DOHH2 (cell line): ENCODE data around the gene NEK3.
"Not testable (repeated sequence)": the region's sequence is repeated elsewhere in the genome, so short reads cannot be mapped to it uniquely, and the experiment has no call there.

Experiments
- H3F3A ChIP-seq: fragments of 200-600 bp; sonication (generic), shearing (Covaris generic); 2 replicates; pipeline ENCODE4 v1.6.0; 2016; ENCODE audit warnings: antibody characterized with exemption, mild to moderate bottlenecking; ENCODE audit not compliant: control insufficient read depth, insufficient read depth
- H3K27ac ChIP-seq: fragments of 200-600 bp; sonication (generic); 2 replicates; pipeline ENCODE4 v1.5.1; 2014; ENCODE audit warnings: low read depth, mild to moderate bottlenecking, low read length, moderate library complexity
- H3K27me3 ChIP-seq: fragments of 200-600 bp; sonication (generic); 2 replicates; pipeline ENCODE4 v1.6.1; 2014; ENCODE audit warnings: mild to moderate bottlenecking, low read length, mixed read lengths; ENCODE audit not compliant: control insufficient read depth
- H3K36me3 ChIP-seq: fragments of 200-600 bp; sonication (generic); 2 replicates; pipeline ENCODE4 v1.6.1; 2014; ENCODE audit warnings: mild to moderate bottlenecking, low read length, moderate library complexity, mixed read lengths; ENCODE audit not compliant: control insufficient read depth
- H3K4me1 ChIP-seq: fragments of 200-600 bp; sonication (generic); 2 replicates; pipeline ENCODE4 v1.6.1; 2014; ENCODE audit warnings: mild to moderate bottlenecking, low read length, mixed read lengths; ENCODE audit not compliant: control insufficient read depth
- H3K4me2 ChIP-seq: fragments of 200-600 bp; sonication (generic); 2 replicates; pipeline ENCODE4 v1.6.0; 2014; ENCODE audit warnings: mild to moderate bottlenecking, low read length, moderate library complexity
- H3K4me3 ChIP-seq: fragments of 200-600 bp; sonication (generic); 2 replicates; pipeline ENCODE4 v1.5.1; 2014; ENCODE audit warnings: mild to moderate bottlenecking, low read length, mixed read lengths
- H3K79me2 ChIP-seq: fragments of 200-600 bp; sonication (generic); 2 replicates; pipeline ENCODE4 v1.6.1; 2014; ENCODE audit warnings: mild to moderate bottlenecking, low read length, mixed read lengths; ENCODE audit not compliant: control insufficient read depth
- H3K9me2 ChIP-seq: fragments of 200-600 bp; sonication (generic); replicated peaks from 2 replicates; pipeline ENCODE4 v1.6.1; 2014; ENCODE audit warnings: mild to moderate bottlenecking, low read length, mixed read lengths; ENCODE audit not compliant: control insufficient read depth
- H3K9me3 ChIP-seq: fragments of 200-600 bp; sonication (generic); 2 replicates; pipeline ENCODE4 v1.6.1; 2014; ENCODE audit warnings: antibody characterized with exemption, low read length, mixed read lengths; ENCODE audit not compliant: control insufficient read depth, insufficient read depth
- H4K20me1 ChIP-seq: fragments of 200-600 bp; sonication (generic); 2 replicates; pipeline ENCODE4 v1.6.0; 2014; ENCODE audit warnings: low read depth, mild to moderate bottlenecking, antibody characterized with exemption, low read length, moderate library complexity; ENCODE audit not compliant: control insufficient read depth, insufficient read depth
- CTCF ChIP-seq: fragments of 200-600 bp; sonication (generic); IDR thresholded peaks from one replicate; pipeline ENCODE4 v1.5.1; 2014; ENCODE audit warnings: antibody characterized with exemption, mild to moderate bottlenecking, low read depth, low read length; ENCODE audit not compliant: poor library complexity, severe bottlenecking
- EZH2phosphoT487 ChIP-seq: fragments of 200-600 bp; sonication (generic); IDR thresholded peaks from 2 replicates; pipeline ENCODE4 v1.6.1; 2017; ENCODE audit warnings: borderline replicate concordance, mild to moderate bottlenecking, antibody characterized with exemption, low read length, moderate library complexity, mixed read lengths

Gene NEK3

DNA sequence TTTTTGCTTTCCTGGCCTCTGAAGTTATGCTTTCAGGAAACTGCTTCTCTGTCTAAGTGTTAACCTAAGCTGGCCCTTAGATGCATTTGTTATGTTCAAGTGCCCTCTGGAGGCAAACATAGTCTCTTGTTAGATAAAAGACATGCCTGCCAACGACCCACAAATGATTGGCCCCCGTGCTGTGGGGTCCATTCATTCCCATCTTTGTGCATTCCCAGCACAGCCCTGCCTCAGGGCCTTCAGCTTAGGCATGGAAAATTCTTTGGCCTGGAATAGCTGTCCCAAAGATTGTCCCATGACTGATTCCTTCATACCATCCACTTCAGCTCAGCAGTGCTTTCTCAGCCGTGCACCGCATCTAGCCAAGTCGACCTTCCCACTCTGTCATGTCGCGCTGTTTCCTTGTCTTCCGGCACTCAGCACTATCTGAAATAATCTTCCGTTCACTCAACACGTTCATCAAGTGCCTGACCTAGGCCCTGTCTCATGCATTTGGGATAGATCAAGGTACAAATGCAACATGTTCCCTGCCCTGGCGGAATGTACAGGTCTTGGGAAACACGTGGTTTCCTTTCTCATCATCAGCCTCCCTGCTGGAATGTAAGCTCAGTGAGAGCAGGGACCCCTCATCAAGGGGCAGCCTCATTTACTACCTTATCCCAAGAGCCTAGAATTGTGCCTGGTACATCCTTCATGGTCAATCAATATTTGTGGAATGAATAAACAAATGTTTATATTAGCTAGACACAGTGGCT is 42.2 kb upstream of the NEK3 start:
- H4K20me1 ChIP-seq, H3K4me3 ChIP-seq, H3K4me2 ChIP-seq, H3K27me3 ChIP-seq, H3K27ac ChIP-seq, H3K79me2 ChIP-seq, H3K36me3 ChIP-seq, H3K4me1 ChIP-seq, H3K9me3 ChIP-seq, H3K9me2 ChIP-seq, H3F3A ChIP-seq: not testable (repeated sequence)
- peak; percentile 18 for TF ChIP-seq CTCF

DNA sequence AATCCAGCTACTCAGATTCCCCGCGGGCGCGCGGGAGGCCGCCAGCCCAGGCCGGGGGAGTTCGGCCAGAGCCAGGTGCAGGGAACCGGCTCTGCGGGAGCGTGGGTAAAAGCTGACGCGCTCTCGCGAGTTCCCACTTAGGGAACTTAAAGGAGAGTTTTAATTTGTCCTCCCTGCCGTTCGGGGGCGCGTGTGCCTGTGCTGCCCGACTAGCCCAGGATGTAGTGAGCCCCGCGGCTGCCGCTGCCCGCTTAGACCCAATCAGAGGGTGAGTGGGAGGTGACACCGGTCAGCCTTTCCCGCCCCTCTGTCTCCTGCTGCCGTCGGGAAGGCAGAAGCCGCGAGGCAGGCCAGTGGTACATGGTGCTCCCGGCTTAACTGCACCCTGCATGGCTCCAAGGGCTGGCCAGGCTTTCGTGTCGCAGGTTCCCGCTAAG is 36.0 kb upstream of the NEK3 start:
- H3K27me3 ChIP-seq = 0 out of 2 replicates have a peak, but pooled peaks cover 2% of the 10 kb centered on the region
- H3K9me3 ChIP-seq = no peaks in the 10 kb centered on the region
- H3K4me3 ChIP-seq = peak overlapping the region; percentile 99
- H3K4me2 ChIP-seq = peak overlapping the region; percentile 82
- no peaks in the 10 kb centered on the region for H3F3A ChIP-seq
- peaks cover 39% of the 10 kb centered on the region for H3K79me2 ChIP-seq
- peaks cover 18% of the 10 kb centered on the region for H3K4me1 ChIP-seq
- TF ChIP-seq CTCF = no peak
- TF ChIP-seq EZH2phosphoT487 = no peak
- no peaks in the 10 kb centered on the region for H3K9me2 ChIP-seq
- no peaks in the 10 kb centered on the region for H4K20me1 ChIP-seq
- no peak overlapping the region for H3K27ac ChIP-seq
- H3K36me3 ChIP-seq = peaks cover 4% of the 10 kb centered on the region; the same call in 1 of the 2 replicates

- Histone ChIP-seq H3K27me3 (0 out of 2 replicates have a peak, but pooled peaks cover 2% of the 10 kb centered on the region), H3F3A (no peaks in the 10 kb centered on the region), H4K20me1 (no peaks in the 10 kb centered on the region), H3K9me3 (no peaks in the 10 kb centered on the region), H3K9me2 (no peaks in the 10 kb centered on the region), H3K4me3 (peak overlapping the region; percentile 99), H3K79me2 (peaks cover 43% of the 10 kb centered on the region), H3K36me3 (peaks cover 9% of the 10 kb centered on the region), H3K27ac (peak overlapping the region; percentile 36), H3K4me1 (peaks cover 18% of the 10 kb centered on the region), H3K4me2 (peak overlapping the region; percentile 82)
- no peak for TF ChIP-seq EZH2phosphoT487
- peak; percentile 14 for TF ChIP-seq CTCF
These were observed 34.9 kb upstream of the NEK3 start for GRCh38 chr13:52194184-52194868.

DNA sequence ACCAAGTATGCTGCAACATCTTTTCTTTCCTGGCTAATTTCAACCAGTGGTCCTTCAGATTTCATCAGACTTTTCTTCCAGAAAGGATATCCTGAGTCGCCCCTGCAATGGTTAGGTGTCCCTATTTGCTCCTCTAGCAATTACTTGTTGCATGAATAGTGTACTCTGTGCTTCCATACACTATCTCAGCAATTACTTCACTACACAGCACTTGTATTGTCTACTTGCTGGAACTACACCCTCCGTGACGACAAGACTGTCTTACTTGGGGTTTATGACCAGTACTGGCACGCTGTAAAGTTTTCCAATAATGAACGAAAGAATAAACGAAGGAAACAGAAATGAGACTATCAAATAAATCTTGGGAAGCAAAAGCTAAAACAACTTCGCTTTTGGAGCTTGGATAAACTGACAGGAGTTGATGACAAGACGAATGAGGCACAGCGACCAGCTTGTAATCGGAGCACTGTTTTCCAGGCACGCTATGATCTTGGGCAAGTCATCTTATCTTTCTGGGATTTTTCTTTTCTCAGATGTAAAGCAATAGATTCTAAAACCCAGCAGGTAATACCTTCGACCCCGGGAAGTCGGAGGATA is 34.3 kb upstream of the NEK3 start:
- Histone ChIP-seq H3K4me1 (peaks cover 18% of the 10 kb centered on the region), H3K79me2 (peaks cover 43% of the 10 kb centered on the region)

GRCh38 chr13:52187424-52188187 is 28.2 kb upstream of the NEK3 start:
- not testable (repeated sequence) for H3K9me2 ChIP-seq, H3K4me1 ChIP-seq, H3F3A ChIP-seq, H3K4me2 ChIP-seq, H3K27ac ChIP-seq, H4K20me1 ChIP-seq, H3K9me3 ChIP-seq, H3K4me3 ChIP-seq, H3K27me3 ChIP-seq
- peaks cover 22% of the 10 kb centered on the region for H3K36me3 ChIP-seq
- H3K79me2 ChIP-seq = peaks cover 26% of the 10 kb centered on the region

More for the DNA sequence above, 34.3 kb upstream of the NEK3 start:
- H3K4me2 ChIP-seq = peak overlapping the region; percentile 82
- H3K27me3 ChIP-seq, H4K20me1 ChIP-seq, H3K9me2 ChIP-seq, H3F3A ChIP-seq, H3K9me3 ChIP-seq: not testable (repeated sequence)
- H3K36me3 ChIP-seq = peaks cover 12% of the 10 kb centered on the region
- H3K27ac ChIP-seq = peak overlapping the region; percentile 36
- peak overlapping the region; percentile 99 for H3K4me3 ChIP-seq
